Endothelial cell of umbilical vein (primary cell): Measurements from ENCODE around the gene NRXN3. TPM values are rescaled to one million over a fixed set of nuclear protein-coding genes. Genes with fewer than 3 reads are reported as not detected.

Experiments used
- BruUV-seq: library from RNA; stranded (reverse); fragments of 400-500 nt; replicated peaks from 2 replicates; lab custom pipeline; 2021; lab: Mats Ljungman, UMichigan
- CTCF ChIA-PET: fragments of 300-600, 350-600 bp; sonication (Branson Sonifier 250); formaldehyde crosslinking; loops from one replicate; lab custom pipeline; 2021; ENCODE audit warnings: antibody characterized with exemption, inconsistent platforms; lab: Charles Lee
- POLR2A ChIA-PET: fragments of 300-600, 350-600 bp; sonication (Branson Sonifier 250); formaldehyde crosslinking; loops from one replicate; lab custom pipeline; 2021; ENCODE audit warnings: antibody characterized with exemption, inconsistent platforms; lab: Charles Lee
- DNase-seq: peaks from one replicate; pipeline ENCODE4 v3.0.0-alpha.2; 2011; ENCODE audit warnings: low read depth, low spot score
- FAIRE-seq: peaks from 2 replicates; lab custom pipeline; 2011; peaks lifted over from hg19 to GRCh38; lab: Jason Lieb, UNC
- H2AFZ ChIP-seq: 2 replicates; pipeline ENCODE4 v1.6.0; 2012; ENCODE audit warnings: low read depth, low read length, control low read depth, inconsistent platforms
- H3K27ac ChIP-seq: 2 replicates; pipeline ENCODE4 v1.5.1; 2011; ENCODE audit warnings: low read depth, mild to moderate bottlenecking, control low read depth, low read length, moderate library complexity; ENCODE audit not compliant: insufficient read depth
- H3K27me3 ChIP-seq, 2 experiments: 2 replicates each; pipeline versions ENCODE4 v1.6.0 to v1.6.1; 2011; ENCODE audit warnings: low read length in 2 of 2, mixed read lengths in 1 of 2; ENCODE audit not compliant: control insufficient read depth in 2 of 2, insufficient read depth in 2 of 2
- H3K36me3 ChIP-seq, 2 experiments: 2 replicates in 1 of 2; 3 replicates in 1 of 2; pipeline ENCODE4 v1.5.1; 2011; ENCODE audit warnings: low read length in 2 of 2, mild to moderate bottlenecking in 1 of 2, moderate library complexity in 1 of 2; ENCODE audit not compliant: control insufficient read depth in 2 of 2, insufficient read depth in 2 of 2; ENCODE audit errors: extremely low read depth in 1 of 2
- H3K4me1 ChIP-seq: 3 replicates; pipeline ENCODE4 v1.5.1; 2011; ENCODE audit warnings: mild to moderate bottlenecking, low read length; ENCODE audit not compliant: control insufficient read depth, insufficient read depth; ENCODE audit errors: extremely low read depth
- H3K4me2 ChIP-seq: 2 replicates; pipeline ENCODE4 v1.6.1; 2011; ENCODE audit warnings: low read length, control low read depth, mixed read lengths; ENCODE audit not compliant: insufficient read depth
- H3K4me3 ChIP-seq, 3 experiments: fragments of 200-600 bp in 1 of 3; sonication (generic), shearing (Covaris generic) in 1 of 3; replicated peaks in 1 of 3; 2 replicates each; pipeline ENCODE4 v1.5.1; 2011 to 2016; ENCODE audit warnings: control low read depth in 3 of 3, low read length in 3 of 3, mild to moderate bottlenecking in 2 of 3, inconsistent platforms in 1 of 3, low read depth in 1 of 3, moderate library complexity in 1 of 3; ENCODE audit not compliant: insufficient read depth in 1 of 3
- H3K79me2 ChIP-seq: 2 replicates; pipeline ENCODE4 v1.6.0; 2012; ENCODE audit warnings: low read length, inconsistent platforms; ENCODE audit not compliant: control insufficient read depth, insufficient read depth
- H3K9ac ChIP-seq: replicated peaks from 2 replicates; pipeline ENCODE3; 2011; ENCODE audit warnings: low read length, control low read depth; ENCODE audit not compliant: insufficient read depth; ENCODE audit errors: extremely low read depth
- H3K9me1 ChIP-seq: replicated peaks from 3 replicates; pipeline ENCODE4 v1.6.0; 2011; ENCODE audit warnings: mild to moderate bottlenecking, low read length; ENCODE audit not compliant: control insufficient read depth, insufficient read depth; ENCODE audit errors: extremely low read depth
- H3K9me3 ChIP-seq: replicated peaks from 2 replicates; pipeline ENCODE4 v1.5.1; 2012; ENCODE audit warnings: low read length, inconsistent platforms; ENCODE audit not compliant: control insufficient read depth, insufficient read depth
- H4K20me1 ChIP-seq: replicated peaks from 2 replicates; pipeline ENCODE3; 2011; ENCODE audit warnings: mild to moderate bottlenecking, low read length; ENCODE audit not compliant: control insufficient read depth, insufficient read depth; ENCODE audit errors: extremely low read depth
- CTCF ChIP-seq, 2 donors: IDR thresholded peaks; 1 replicate in 1 of 2; 2 replicates in 1 of 2; pipeline ENCODE4 v1.5.1; 2011; ENCODE audit warnings: low read length in 2 of 2, mild to moderate bottlenecking in 2 of 2, moderate library complexity in 2 of 2, control low read depth in 1 of 2, inconsistent platforms in 1 of 2, low read depth in 1 of 2; ENCODE audit not compliant: insufficient read depth in 1 of 2; ENCODE audit errors: extremely low read depth in 1 of 2
- EZH2 ChIP-seq: IDR thresholded peaks from 2 replicates; pipeline ENCODE4 v1.6.1; 2012; ENCODE audit warnings: borderline replicate concordance, low read depth, mild to moderate bottlenecking, moderate library complexity, low read length, inconsistent platforms; ENCODE audit not compliant: severe bottlenecking
- FOS ChIP-seq: IDR thresholded peaks from 2 replicates; pipeline ENCODE4 v1.6.1; 2011; ENCODE audit warnings: mild to moderate bottlenecking, low read length, moderate library complexity, borderline replicate concordance; ENCODE audit not compliant: insufficient read depth
- GATA2 ChIP-seq: IDR thresholded peaks from 2 replicates; pipeline ENCODE4 v1.7.0; 2011; ENCODE audit warnings: low read depth, mild to moderate bottlenecking, moderate library complexity, mixed read lengths, low read length; ENCODE audit not compliant: insufficient read length, insufficient read depth
- JUN ChIP-seq: IDR thresholded peaks from 2 replicates; pipeline ENCODE4 v1.6.1; 2011; ENCODE audit warnings: borderline replicate concordance, low read depth; ENCODE audit not compliant: insufficient read length, insufficient read depth
- MAX ChIP-seq: IDR thresholded peaks from 2 replicates; pipeline ENCODE4 v1.6.1; 2011; ENCODE audit not compliant: insufficient read depth, insufficient read length
- MYC ChIP-seq: IDR thresholded peaks from one replicate; pipeline ENCODE4 v1.6.1; 2011; ENCODE audit warnings: mild to moderate bottlenecking, low read depth, low read length
- POLR2A ChIP-seq: IDR thresholded peaks from 2 replicates; pipeline ENCODE4 v1.6.1; 2012; ENCODE audit warnings: low read depth, mild to moderate bottlenecking, control low read depth, low read length
- POLR2AphosphoS5 ChIP-seq: IDR thresholded peaks from 2 replicates; pipeline ENCODE4 v1.6.1; 2012; ENCODE audit warnings: low read depth, mild to moderate bottlenecking, control low read depth, low read length, moderate library complexity; ENCODE audit not compliant: insufficient read depth
- dilution Hi-C: fragments of 300-500 bp; cut with MboI; formaldehyde crosslinking; loops from one replicate; pipeline ENCODE4 v1.15.0; 2019; ENCODE audit warnings: low sequenced_read_pairs; ENCODE audit not compliant: extremely low pct_ligation_motif_present
- intact Hi-C: fragments of 100-400 bp; cut with micrococcal nuclease; formaldehyde crosslinking; loops from one replicate; pipeline ENCODE4 v1.10.0; 2022
- polyA plus RNA-seq, 4 experiments: library from polyadenylated mRNA; depleted of rRNA in 3 of 4; stranded (reverse) in 3 of 4; unstranded in 1 of 4; fragments of >200 nt; gene quantifications; 2 replicates each; pipeline versions ENCODE4 v1.2.1 to v1.2.3, GENCODE V29; 2011 to 2012; ENCODE audit warnings: missing spikeins in 1 of 4
- total RNA-seq: library from RNA; stranded (reverse); gene quantifications from 2 replicates; pipeline ENCODE4 v1.2.3, GENCODE V29; 2021

The NRXN3 gene
- total and polyA plus RNA-seq, 2 donors (not counting 3 experiments of a cell fraction or from before 2014, with no cell fraction given) = 0.72 to 4.2 TPM

- H3K27ac ChIP-seq = no peak overlapping the region
- DNase-seq (no peak), FAIRE-seq (no peak)
- no peak overlapping the region for H2AFZ ChIP-seq
- H3K27me3 ChIP-seq = no peaks in the 10 kb centered on the region
- POLR2A ChIA-PET = no interaction called here
- no peak overlapping the region for H3K4me2 ChIP-seq
- TF ChIP-seq GATA2 (no peak), JUN (no peak), MYC (no peak), POLR2AphosphoS5 (no peak), POLR2A (no peak), CTCF (IDR thresholded peaks at IDR 0.05; ENCODE audit: extremely low read depth in 1 of 2, insufficient read depth in 1 of 2, low read depth in 1 of 2, low read length in 2 of 2) (no peak), EZH2 (no peak), FOS (no peak), MAX (no peak)
- no peak overlapping the region for H3K9ac ChIP-seq
- H3K36me3 ChIP-seq = no peaks in the 10 kb centered on the region
- H3K79me2 ChIP-seq = no peaks in the 10 kb centered on the region
- no peaks in the 10 kb centered on the region for H3K9me3 ChIP-seq
- peaks cover 24% of the 10 kb centered on the region for H3K4me1 ChIP-seq
- intact Hi-C loops = no loop called here
- H3K9me1 ChIP-seq = no peaks in the 10 kb centered on the region
- CTCF ChIA-PET = interaction anchor here (1.1 to 1.3 kb wide), 2 partner anchors 23 to 35 kb away, joined by 4 read pairs; no protein-coding TSS in a partner anchor
- BruUV-seq = no TSS peak
- H3K4me3 ChIP-seq = no peak overlapping the region
- H4K20me1 ChIP-seq = no peaks in the 10 kb centered on the region
- dilution Hi-C loops = no loop called here
These were observed 757.1 kb downstream of the NRXN3 start for GRCh38 chr14:78927261-78927660.
